Posterior cingulate gyrus (tissue), 11 donors: ENCODE results near the gene ZNF841.
"Not testable (repeated sequence)": the region's sequence is repeated elsewhere in the genome, so short reads cannot be mapped to it uniquely, and the experiment has no call there.

ENCODE experiments used
- DNase-seq, 10 donors: peaks; one replicate each; pipeline versions ENCODE4 v3.0.0 to v3.0.0-alpha.2; 2020 to 2021; ENCODE audit warnings: mixed read lengths in 3 of 10
- intact Hi-C: fragments of 100-400 bp; cut with DNase I; formaldehyde crosslinking; loops from one replicate; pipeline ENCODE4 v1.15.1; 2023

Gene ZNF841

GRCh38 chr19:52095172-52096014 is at the start of gene ZNF841:
TSS of gene ZNF841 (minus strand) at chr19:52095765. CDS start at chr19:52084801, 10,964 bp downstream.
- peak; percentile 86 to 99 (median 93) for DNase-seq
- intact Hi-C loops = loop anchor here (5.0 kb wide), 1 partner anchor 47 kb away; no protein-coding TSS in a partner anchor

GRCh38 chr19:52142001-52142595 is 46.5 kb upstream of the ZNF841 start:
- DNase-seq = no peak
- intact Hi-C loops = loop anchor here (5.0 kb wide), 1 partner anchor 45 kb away; the partner anchor contains the start of gene ZNF841

GRCh38 chr19:52141203-52141602 is 45.6 kb upstream of the ZNF841 start:
- intact Hi-C loops = loop anchor here (5.0 kb wide), 1 partner anchor 44 kb away; the partner anchor contains the start of gene ZNF841

GRCh38 chr19:52140032-52140710 is 44.6 kb upstream of the ZNF841 start:
- intact Hi-C loops = loop anchor here (5.0 kb wide), 1 partner anchor 43 kb away; the partner anchor contains the start of gene ZNF841
- DNase-seq = peak in 4 of 10 donors; percentile 16 to 99 (median 86)

More at GRCh38 chr19:52141203-52141602, 45.6 kb upstream of the ZNF841 start:
- DNase-seq = no peak

- peak; percentile 87 to 99 (median 97) for DNase-seq
- intact Hi-C loops = loop anchor here (1.0 to 5.0 kb wide), 3 partner anchors 42 to 98 kb away; partner anchors contain the start of gene ZNF841
Measured at GRCh38 chr19:52139252-52140031, 43.9 kb upstream of the ZNF841 start, which contains the start of gene ZNF616. TSS of gene ZNF616 (minus strand) at chr19:52139938. CDS start at chr19:52130512, 9,426 bp downstream.

- intact Hi-C loops = loop anchor here (1.0 to 2.0 kb wide), 2 partner anchors 50 to 98 kb away; no protein-coding TSS in a partner anchor
- no peak for DNase-seq
Measured at GRCh38 chr19:52138983-52139251, 43.4 kb upstream of the ZNF841 start.

GRCh38 chr19:52138278-52138982 is 42.9 kb upstream of the ZNF841 start:
- DNase-seq = peak in 7 of 10 donors; percentile 5 to 85 (median 11)
- intact Hi-C loops = loop anchor here (2.0 kb wide), 1 partner anchor 50 kb away; no protein-coding TSS in a partner anchor

- no peak for DNase-seq
- intact Hi-C loops = no loop called here
Measured at GRCh38 chr19:52120286-52120685, 24.7 kb upstream of the ZNF841 start.

- DNase-seq = no peak
- intact Hi-C loops = no loop called here
Measured at GRCh38 chr19:52115526-52116053, 20.0 kb upstream of the ZNF841 start.

GRCh38 chr19:52114691-52115090 is 19.1 kb upstream of the ZNF841 start:
- intact Hi-C loops = no loop called here
- no peak for DNase-seq

- intact Hi-C loops = no loop called here
- DNase-seq = no peak
Measured at GRCh38 chr19:52112624-52113023, 17.1 kb upstream of the ZNF841 start.

- intact Hi-C loops = no loop called here
- no peak for DNase-seq
Measured at GRCh38 chr19:52110780-52111179, 15.2 kb upstream of the ZNF841 start.

- DNase-seq = no peak
- intact Hi-C loops = no loop called here
Measured at GRCh38 chr19:52102782-52103181, 7.2 kb upstream of the ZNF841 start.

GRCh38 chr19:52101866-52102562 is 6.4 kb upstream of the ZNF841 start:
- DNase-seq = no peak
- intact Hi-C loops = no loop called here

- DNase-seq = no peak
- intact Hi-C loops = loop anchor here (5.0 kb wide), 1 partner anchor 43 kb away; no protein-coding TSS in a partner anchor
Measured at GRCh38 chr19:52099497-52100138, 4.1 kb upstream of the ZNF841 start.

- intact Hi-C loops = loop anchor here (5.0 kb wide), 1 partner anchor 46 kb away; no protein-coding TSS in a partner anchor
- not testable (repeated sequence) for DNase-seq
Measured at GRCh38 chr19:52096416-52096815, 851 bp upstream of the ZNF841 start.

- DNase-seq = no peak
- intact Hi-C loops = loop anchor here (5.0 kb wide), 1 partner anchor 48 kb away; no protein-coding TSS in a partner anchor
Measured at GRCh38 chr19:52094526-52095130, 937 bp downstream of the ZNF841 start.
